Measurements from ENCODE around the gene TLK1.

- TF ChIP-seq GATA2 (IDR thresholded peaks at IDR 0.05; ENCODE audit: low read depth, low read length) (no peak), GATA3 (IDR thresholded peaks at IDR 0.05; ENCODE audit: low read depth, low read length) (no peak)
Observed at GRCh38 chr2:171139860-171140259, 20.8 kb downstream of the TLK1 start.
